Measurements from ENCODE around the gene MAP3K15. TPM values are rescaled to one million over a fixed set of nuclear protein-coding genes. Genes with fewer than 3 reads are reported as not detected.

Gene MAP3K15
- total RNA-seq, 1 experiment from 2014 or later = 1.3 TPM

DNA sequence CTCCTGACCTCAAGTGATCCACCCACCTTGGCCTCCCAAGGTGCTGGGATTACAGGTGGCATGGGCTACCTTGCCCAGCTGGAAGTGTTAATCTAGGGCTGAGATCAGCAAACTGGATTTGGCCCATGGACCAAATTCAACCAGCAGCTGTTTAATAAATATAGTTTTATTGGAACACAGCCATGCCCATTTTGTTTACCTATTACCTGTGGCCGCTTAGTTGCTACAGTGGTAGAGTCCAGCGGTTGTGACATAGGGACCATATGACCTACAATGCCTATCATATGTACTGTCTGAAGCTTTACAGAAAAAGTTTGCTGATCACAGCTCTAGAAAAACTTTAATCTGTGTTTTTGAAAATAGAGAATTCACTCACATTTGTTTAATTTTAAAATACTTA lies 188.7 kb downstream of the MAP3K15 start:
- TF ChIP-seq EZH2phosphoT487 (IDR thresholded peaks at IDR 0.05; ENCODE audit: borderline replicate concordance) = no peak
- TF ChIP-seq, protein P1, sequence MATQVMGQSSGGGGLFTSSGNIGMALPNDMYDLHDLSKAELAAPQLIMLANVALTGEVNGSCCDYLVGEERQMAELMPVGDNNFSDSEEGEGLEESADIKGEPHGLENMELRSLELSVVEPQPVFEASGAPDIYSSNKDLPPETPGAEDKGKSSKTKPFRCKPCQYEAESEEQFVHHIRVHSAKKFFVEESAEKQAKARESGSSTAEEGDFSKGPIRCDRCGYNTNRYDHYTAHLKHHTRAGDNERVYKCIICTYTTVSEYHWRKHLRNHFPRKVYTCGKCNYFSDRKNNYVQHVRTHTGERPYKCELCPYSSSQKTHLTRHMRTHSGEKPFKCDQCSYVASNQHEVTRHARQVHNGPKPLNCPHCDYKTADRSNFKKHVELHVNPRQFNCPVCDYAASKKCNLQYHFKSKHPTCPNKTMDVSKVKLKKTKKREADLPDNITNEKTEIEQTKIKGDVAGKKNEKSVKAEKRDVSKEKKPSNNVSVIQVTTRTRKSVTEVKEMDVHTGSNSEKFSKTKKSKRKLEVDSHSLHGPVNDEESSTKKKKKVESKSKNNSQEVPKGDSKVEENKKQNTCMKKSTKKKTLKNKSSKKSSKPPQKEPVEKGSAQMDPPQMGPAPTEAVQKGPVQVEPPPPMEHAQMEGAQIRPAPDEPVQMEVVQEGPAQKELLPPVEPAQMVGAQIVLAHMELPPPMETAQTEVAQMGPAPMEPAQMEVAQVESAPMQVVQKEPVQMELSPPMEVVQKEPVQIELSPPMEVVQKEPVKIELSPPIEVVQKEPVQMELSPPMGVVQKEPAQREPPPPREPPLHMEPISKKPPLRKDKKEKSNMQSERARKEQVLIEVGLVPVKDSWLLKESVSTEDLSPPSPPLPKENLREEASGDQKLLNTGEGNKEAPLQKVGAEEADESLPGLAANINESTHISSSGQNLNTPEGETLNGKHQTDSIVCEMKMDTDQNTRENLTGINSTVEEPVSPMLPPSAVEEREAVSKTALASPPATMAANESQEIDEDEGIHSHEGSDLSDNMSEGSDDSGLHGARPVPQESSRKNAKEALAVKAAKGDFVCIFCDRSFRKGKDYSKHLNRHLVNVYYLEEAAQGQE (IDR thresholded peaks at IDR 0.05; ENCODE audit: low read depth) = no peak
- ChIA-PET POLR2A (no interaction called here), CTCF (no interaction called here), RAD21 (ENCODE audit: low non-redundant PET in 1 of 2, low total read pairs in 2 of 2, uncharacterized antibody in 2 of 2, unreplicated experiment in 2 of 2) (no interaction called here)
- no TSS peak for BruUV-seq (replicated peaks)
- Histone ChIP-seq H3K9me3 (ENCODE audit: control insufficient read depth in 1 of 2, insufficient read depth in 1 of 2, low read depth in 1 of 2, low read length in 2 of 2) (no peaks in the 10 kb centered on the region), H3K9ac (ENCODE audit: low read length) (no peak overlapping the region), H3K79me2 (ENCODE audit: insufficient read depth, low read length) (no peaks in the 10 kb centered on the region), H3K27ac (ENCODE audit: low read depth, low read length) (no peak overlapping the region), H2AFZ (ENCODE audit: low read depth, low read length, poor library complexity, severe bottlenecking) (no peak overlapping the region), H4K20me1 (ENCODE audit: insufficient read depth) (no peaks in the 10 kb centered on the region), H3K36me3 (ENCODE audit: control insufficient read depth in 1 of 2, insufficient read depth in 2 of 2, low read length in 2 of 2) (no peaks in the 10 kb centered on the region), H3K4me2 (ENCODE audit: low read length) (no peak overlapping the region), H3K27me3 (ENCODE audit: insufficient read depth, low read length) (no peaks in the 10 kb centered on the region), H3K4me3 (replicated peaks in 1 of 2; ENCODE audit: low read depth in 1 of 2, low read length in 2 of 2) (no peak overlapping the region), H3K4me1 (ENCODE audit: control insufficient read depth in 1 of 2, insufficient read depth in 2 of 2, low read length in 2 of 2) (no peaks in the 10 kb centered on the region), H3K9me2 (ENCODE audit: insufficient read depth) (no peaks in the 10 kb centered on the region)
- no peak for DNase-seq (ENCODE audit: low read depth, low spot score)
- intact Hi-C loops (cut with micrococcal nuclease) = loop anchor here (10.0 kb wide), 1 partner anchor 222 kb away; no protein-coding TSS in a partner anchor
- no peak for ATAC-seq

Other genes starting within 250 kb of the MAP3K15 start
- 195 TPM for gene PDHA1, start 171.6 kb downstream of the MAP3K15 start, total RNA-seq (2021; ENCODE audit: unreplicated experiment)

Data from HCT116 (cell line).